IPS-15b (cell line): ENCODE results near the gene ACVRL1.

ENCODE experiments used
- H3K27me3 ChIP-seq: one replicate; pipeline ENCODE4 v1.6.1; 2013; ENCODE audit warnings: low read length; ENCODE audit not compliant: control insufficient read depth, insufficient read depth
- H3K36me3 ChIP-seq: one replicate; pipeline ENCODE4 v1.6.1; 2013; ENCODE audit warnings: low read length; ENCODE audit not compliant: control insufficient read depth, insufficient read depth
- H3K4me1 ChIP-seq: one replicate; pipeline ENCODE4 v1.6.1; 2013; ENCODE audit warnings: mild to moderate bottlenecking, low read length; ENCODE audit not compliant: control insufficient read depth, insufficient read depth
- H3K4me3 ChIP-seq: one replicate; pipeline ENCODE4 v1.5.1; 2013; ENCODE audit warnings: low read depth, low read length
- H3K9ac ChIP-seq: one replicate; pipeline ENCODE4 v1.6.1; 2013; ENCODE audit warnings: low read depth, mild to moderate bottlenecking, low read length
- H3K9me3 ChIP-seq: one replicate; pipeline ENCODE4 v1.6.1; 2013; ENCODE audit warnings: mild to moderate bottlenecking, low read length; ENCODE audit not compliant: control insufficient read depth, insufficient read depth

The ACVRL1 gene

DNA sequence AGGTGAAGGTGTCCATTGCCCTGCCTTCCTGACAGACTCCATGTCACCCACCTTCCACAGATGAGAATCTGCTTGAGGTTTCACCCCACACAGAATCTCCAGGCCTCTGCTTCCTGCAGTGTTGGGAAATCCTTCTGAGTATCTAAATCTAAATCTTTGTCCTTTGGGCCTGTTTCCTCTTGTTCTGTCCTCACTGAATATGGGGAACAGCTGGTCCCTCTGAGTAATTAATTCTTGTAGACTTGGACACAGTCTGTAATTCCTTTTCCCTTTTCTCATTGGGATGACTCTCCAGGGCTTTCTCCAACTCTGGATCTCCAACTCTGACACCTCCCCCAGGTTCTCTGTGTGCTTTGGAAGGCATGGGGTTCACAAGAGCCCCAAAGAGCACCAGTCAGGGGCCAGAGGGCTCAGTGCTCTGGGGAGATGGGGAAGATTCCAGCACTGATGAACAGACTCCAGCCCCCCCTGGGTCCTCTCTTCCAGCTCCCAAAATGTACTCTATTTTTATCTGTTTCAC is 2.3 kb upstream of the ACVRL1 start:
- H3K4me1 ChIP-seq: no peaks in the 10 kb centered on the region
- H3K9ac ChIP-seq: no peak overlapping the region

DNA sequence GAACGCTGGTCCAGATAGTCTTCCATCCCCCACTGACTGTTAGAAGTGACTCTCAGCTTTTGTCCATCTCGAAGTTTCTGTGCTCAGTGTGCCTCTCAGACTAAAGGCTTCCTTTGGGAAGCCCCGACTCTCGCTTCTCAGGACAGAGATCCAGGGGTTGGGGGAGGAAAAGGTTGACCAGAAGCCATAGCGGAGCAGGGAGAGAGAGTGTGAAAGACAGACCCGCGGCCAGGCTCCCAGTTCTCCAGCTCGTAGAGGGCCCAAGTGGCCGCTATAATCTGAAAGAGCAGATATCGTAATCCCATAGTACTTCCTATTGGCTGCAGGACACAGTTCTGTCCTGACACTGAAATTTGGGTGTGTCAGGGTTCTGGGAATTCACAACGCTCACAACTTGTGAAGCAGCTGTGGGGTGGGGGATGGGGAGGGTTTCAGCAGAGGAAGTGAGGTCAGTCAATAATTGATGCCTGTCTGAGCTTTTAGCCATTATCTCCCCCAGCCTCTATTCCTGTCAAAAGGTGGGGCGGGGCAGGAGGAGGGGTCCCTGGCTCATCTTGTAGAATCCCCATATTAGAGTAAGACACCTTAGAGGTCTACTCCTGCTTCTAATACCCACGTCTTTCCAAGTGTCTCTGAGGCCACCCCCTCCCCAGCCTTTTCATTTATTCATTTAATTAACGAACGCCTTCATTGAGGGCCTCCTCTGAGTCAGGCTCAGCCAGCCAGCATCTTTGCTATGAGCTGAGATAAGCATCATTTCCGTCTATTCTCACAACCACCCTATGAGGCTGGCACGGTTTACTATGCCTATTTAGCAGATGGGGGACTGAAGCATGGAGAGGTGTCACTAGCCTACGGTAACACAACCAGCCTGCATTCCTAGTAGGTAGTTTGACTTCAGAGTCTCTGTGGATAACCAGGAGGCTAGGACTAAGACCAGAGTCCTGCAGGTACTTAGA is 1.6 kb upstream of the ACVRL1 start:
- Histone ChIP-seq H3K4me1 (no peaks in the 10 kb centered on the region), H3K4me3 (no peak overlapping the region), H3K9ac (no peak overlapping the region)

More for the DNA sequence above, 2.3 kb upstream of the ACVRL1 start:
- Histone ChIP-seq H3K4me3 (no peak overlapping the region), H3K27me3 (peaks cover 47% of the 10 kb centered on the region), H3K9me3 (no peaks in the 10 kb centered on the region), H3K36me3 (no peaks in the 10 kb centered on the region)

DNA sequence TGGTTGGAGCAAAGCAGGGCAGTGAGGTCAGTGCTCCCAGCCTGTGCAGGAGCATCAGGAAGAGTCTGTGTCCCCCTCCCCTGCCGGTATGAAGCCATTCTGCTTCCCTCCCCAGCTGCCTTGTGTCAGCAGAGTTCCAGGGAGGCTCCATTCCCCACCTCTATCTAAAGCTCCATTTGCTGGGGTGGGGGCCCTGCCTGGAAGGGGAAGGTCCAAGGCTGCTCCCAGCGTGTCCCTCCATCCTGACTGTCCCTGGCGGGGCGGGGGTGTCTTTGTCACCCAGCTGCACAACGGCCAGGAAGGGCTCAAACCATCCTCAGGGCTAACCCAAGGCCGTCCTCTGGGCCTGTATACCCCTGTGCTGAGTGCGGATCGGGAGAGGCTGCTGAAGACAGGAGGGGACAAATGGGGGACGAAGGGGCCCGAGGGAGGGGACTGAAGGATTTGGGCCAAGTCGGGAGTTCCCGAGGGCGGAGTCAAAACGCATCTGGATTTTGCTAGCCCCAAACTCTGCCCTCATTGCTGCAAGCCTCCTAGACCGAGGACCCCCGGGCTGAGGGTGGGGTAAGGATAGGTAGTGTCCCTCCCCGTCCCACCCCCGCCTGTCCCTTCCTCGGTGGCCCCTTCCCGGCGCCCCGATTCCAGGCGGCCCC is 748 bp upstream of the ACVRL1 start:
- Histone ChIP-seq H3K9me3 (no peaks in the 10 kb centered on the region), H3K9ac (no peak overlapping the region), H3K36me3 (no peaks in the 10 kb centered on the region), H3K4me1 (no peaks in the 10 kb centered on the region), H3K27me3 (peaks cover 52% of the 10 kb centered on the region), H3K4me3 (peak overlapping the region; percentile 30)

More for the DNA sequence above, 1.6 kb upstream of the ACVRL1 start:
- H3K27me3 ChIP-seq: peaks cover 45% of the 10 kb centered on the region
- no peaks in the 10 kb centered on the region for H3K36me3 ChIP-seq
- H3K9me3 ChIP-seq: no peaks in the 10 kb centered on the region

DNA sequence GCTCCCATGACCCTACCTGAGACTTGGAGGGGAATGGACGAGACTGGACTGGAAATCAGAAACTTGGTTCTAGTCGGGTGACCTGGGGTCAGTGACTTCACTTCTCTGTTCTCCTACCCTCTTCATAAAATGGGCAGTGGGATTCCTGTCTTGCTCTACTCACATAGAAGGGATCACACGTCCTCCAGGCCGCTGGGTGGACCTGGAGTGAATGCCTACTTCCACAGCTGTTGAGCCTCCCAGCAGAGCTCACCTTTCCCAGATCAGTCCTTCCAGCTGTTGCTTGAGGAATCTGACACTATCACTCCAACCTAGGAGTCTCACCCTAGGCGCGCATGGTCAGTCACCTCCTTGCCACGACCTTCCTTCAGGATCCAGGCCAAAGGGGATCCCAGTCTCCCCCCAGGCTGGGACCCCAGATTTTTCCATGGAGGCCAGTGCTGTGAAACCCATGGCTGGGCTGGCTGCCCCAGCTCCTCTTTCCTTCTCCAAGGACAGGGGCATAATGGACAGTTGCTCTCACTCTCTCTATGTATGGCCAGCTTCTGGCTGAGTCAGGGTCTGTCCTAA is 637 bp downstream of the ACVRL1 start:
- H3K9ac ChIP-seq: no peak overlapping the region
- H3K36me3 ChIP-seq: no peaks in the 10 kb centered on the region
- H3K9me3 ChIP-seq: no peaks in the 10 kb centered on the region
- H3K27me3 ChIP-seq: peaks cover 52% of the 10 kb centered on the region
- peak overlapping the region; percentile 30 for H3K4me3 ChIP-seq
- H3K4me1 ChIP-seq: peaks cover 3% of the 10 kb centered on the region

DNA sequence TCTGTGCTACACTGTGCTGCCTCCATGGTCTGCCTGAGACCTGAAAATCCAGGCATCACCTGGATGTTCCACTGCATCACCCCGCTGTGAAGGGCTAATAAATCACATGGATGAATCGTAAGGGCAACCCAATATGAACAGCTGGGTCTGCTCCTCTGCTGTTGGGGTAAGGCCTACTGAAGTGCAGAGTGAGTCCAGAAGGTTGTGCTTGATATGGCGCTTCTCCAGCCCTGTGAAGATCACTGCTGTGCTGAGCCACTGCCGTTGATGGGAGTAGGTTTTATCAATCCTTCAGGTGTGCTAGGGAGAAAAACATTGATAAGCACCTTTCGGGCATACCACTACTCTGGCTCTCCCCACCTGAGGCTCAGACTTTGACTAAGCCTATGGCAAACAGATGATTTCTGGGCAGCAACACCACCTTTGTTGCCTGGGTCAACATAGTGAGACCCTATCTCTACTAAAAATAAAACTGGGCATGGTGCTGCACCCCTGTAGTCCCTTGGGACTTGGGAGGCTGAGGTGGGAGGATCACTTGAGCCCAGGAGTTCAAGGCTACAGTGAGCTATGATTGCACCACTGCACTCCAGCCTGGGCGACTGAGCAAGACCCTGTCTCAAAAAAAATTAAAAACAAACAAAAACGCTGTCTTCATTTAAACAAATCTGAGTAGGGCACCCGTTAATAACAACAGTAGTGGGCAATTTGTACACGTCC is 1.7 kb downstream of the ACVRL1 start:
- Histone ChIP-seq H3K4me3 (no peak overlapping the region), H3K9ac (no peak overlapping the region), H3K4me1 (peaks cover 3% of the 10 kb centered on the region), H3K9me3 (no peaks in the 10 kb centered on the region), H3K27me3 (peaks cover 52% of the 10 kb centered on the region), H3K36me3 (no peaks in the 10 kb centered on the region)

DNA sequence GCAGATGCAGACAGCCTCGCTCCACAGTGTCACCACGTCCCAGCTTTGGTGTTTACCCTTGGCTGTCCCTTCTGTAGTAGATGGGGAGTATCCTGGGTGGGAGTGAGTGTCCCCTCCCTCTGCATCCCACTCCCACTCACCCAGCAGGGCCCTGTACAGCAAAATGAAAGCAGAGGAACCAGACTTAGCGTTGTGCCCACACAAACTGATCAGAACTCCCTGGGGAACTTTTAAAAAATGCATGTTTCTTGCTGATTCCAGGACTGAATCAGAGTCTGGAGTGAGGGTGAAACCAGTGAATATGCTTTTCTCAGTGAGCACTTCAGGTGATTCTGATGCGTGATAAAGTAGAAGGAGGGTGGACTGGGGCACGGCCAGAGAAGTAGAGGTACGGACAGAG is 2.9 kb downstream of the ACVRL1 start:
- peaks cover 5% of the 10 kb centered on the region for H3K4me1 ChIP-seq
- H3K27me3 ChIP-seq: peaks cover 52% of the 10 kb centered on the region
- H3K9me3 ChIP-seq: no peaks in the 10 kb centered on the region
- H3K4me3 ChIP-seq: no peak overlapping the region
- no peak overlapping the region for H3K9ac ChIP-seq
- H3K36me3 ChIP-seq: no peaks in the 10 kb centered on the region

DNA sequence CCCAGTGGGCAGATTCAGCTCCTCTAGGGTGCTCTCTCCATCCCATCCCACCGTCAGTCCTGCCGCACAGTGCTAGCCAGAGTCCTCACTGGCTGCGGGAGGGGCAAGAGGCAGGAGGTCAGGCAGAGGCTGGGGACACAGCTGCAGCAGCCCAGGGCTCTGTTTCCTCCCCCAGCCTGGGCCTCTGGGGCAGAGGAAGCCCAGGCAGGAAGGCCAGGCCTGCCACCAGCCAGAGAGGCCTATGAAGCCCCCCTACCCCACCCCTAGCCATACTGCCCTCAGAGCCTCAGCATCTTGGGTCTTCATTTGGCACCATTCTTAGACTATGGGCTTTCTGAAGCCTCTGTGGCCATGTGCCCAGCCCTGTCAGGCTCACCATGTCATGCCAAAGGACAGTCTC is 3.4 kb downstream of the ACVRL1 start:
- H3K36me3 ChIP-seq: no peaks in the 10 kb centered on the region
- H3K4me1 ChIP-seq: peaks cover 5% of the 10 kb centered on the region
- H3K9me3 ChIP-seq: no peaks in the 10 kb centered on the region
- peaks cover 50% of the 10 kb centered on the region for H3K27me3 ChIP-seq
- H3K4me3 ChIP-seq: no peak overlapping the region
- H3K9ac ChIP-seq: no peak overlapping the region

DNA sequence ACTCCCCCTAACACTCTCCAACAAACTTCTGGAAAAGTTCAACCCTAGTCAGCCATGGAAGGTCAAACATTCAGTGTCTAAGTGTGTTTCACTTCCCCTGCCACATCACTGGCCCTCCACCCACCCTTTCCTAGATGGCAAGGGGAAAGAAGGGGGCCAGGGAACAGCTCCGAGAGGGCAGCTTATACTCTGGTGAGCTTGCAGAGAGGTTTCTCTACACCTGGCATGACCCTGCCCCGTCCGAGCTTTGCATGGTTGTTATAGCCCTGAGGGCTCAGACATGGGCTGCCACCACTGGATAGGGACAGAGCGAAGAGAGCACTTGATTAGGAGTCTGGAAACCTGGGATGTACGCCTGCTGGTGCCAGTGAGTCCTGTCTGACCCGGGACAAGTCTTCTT is 4.0 kb downstream of the ACVRL1 start:
- Histone ChIP-seq H3K9me3 (no peaks in the 10 kb centered on the region), H3K4me1 (peaks cover 5% of the 10 kb centered on the region), H3K36me3 (no peaks in the 10 kb centered on the region), H3K4me3 (no peak overlapping the region), H3K27me3 (peaks cover 45% of the 10 kb centered on the region), H3K9ac (no peak overlapping the region)

DNA sequence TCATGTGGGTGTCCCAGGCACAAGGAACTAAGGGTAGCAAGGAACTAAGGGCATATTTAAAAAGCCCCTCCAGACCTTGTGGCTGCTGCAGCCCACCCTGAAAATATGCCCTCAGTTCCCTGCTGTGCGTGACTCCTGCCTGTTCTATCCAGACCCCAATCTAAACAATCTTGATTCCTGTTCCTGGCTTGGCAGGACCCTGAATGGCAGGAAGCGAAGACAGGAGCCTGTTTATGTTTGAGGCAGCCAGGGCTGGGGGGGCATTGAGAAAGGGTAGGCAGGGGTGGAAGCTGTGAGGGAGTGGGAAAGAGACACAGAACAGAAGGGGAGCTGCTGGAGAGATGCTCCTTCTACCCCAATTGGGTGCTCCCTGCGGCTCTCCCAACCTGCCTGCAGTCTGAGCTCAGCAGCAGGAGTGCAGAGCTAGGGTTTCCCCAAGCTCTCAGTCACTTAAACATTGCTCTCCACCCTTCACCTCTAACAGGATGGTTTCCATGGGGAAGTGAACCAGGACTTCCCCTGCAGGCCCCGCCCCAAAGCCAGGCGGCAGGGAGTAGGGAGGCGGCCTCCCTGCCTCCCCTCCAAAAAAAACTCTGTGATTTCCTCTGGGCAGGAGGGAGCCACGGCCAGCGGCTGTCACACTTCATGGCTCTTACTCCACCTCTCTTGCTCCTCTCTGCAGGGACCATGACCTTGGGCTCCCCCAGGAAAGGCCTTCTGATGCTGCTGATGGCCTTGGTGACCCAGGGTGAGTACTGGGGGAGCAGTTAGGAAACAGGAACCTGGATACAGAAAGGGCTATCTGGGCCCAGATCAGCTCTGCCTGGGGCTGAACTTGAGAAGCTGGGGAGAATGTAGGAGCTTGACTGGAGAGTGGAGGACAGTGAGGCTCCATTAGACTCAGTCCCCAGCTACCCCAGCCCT is 4.7 kb downstream of the ACVRL1 start:
- no peak overlapping the region for H3K9ac ChIP-seq

DNA sequence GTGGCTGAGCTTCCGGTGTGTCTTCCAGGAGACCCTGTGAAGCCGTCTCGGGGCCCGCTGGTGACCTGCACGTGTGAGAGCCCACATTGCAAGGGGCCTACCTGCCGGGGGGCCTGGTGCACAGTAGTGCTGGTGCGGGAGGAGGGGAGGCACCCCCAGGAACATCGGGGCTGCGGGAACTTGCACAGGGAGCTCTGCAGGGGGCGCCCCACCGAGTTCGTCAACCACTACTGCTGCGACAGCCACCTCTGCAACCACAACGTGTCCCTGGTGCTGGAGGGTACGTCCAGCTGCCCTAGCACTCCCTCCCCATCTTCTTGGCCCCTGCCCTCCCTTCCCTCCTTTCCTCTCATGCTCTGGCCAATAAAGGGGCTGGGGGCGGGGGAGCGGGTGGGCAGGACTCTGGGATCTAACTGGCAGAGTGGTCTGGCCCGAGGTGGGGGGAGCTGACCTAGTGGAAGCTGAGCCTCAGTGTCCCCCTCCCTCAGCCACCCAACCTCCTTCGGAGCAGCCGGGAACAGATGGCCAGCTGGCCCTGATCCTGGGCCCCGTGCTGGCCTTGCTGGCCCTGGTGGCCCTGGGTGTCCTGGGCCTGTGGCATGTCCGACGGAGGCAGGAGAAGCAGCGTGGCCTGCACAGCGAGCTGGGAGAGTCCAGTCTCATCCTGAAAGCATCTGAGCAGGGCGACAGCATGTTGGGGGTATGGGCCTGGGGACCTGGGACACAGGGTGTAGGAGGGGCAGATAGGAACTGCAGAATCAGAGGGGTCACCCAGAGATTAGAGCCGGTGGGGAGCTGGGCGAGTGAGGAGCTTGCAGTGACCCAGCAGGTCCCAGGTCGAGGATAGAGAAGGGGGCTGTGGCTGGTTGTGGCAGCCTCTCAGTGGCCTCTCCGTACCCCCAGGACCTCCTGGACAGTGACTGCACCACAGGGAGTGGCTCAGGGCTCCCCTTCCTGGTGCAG is 6.0 kb downstream of the ACVRL1 start:
- no peak overlapping the region for H3K9ac ChIP-seq
- H3K36me3 ChIP-seq: no peaks in the 10 kb centered on the region
- H3K4me1 ChIP-seq: peaks cover 5% of the 10 kb centered on the region
- no peaks in the 10 kb centered on the region for H3K9me3 ChIP-seq
- peaks cover 27% of the 10 kb centered on the region for H3K27me3 ChIP-seq
- no peak overlapping the region for H3K4me3 ChIP-seq

More for the DNA sequence above, 4.7 kb downstream of the ACVRL1 start:
- Histone ChIP-seq H3K4me3 (no peak overlapping the region), H3K36me3 (no peaks in the 10 kb centered on the region), H3K4me1 (peaks cover 5% of the 10 kb centered on the region), H3K27me3 (peaks cover 38% of the 10 kb centered on the region), H3K9me3 (no peaks in the 10 kb centered on the region)
